CD4-positive, alpha-beta memory T cell (primary cell): ENCODE results near the gene GCC1. TPM values are rescaled to one million over a fixed set of nuclear protein-coding genes. Genes with fewer than 3 reads are reported as not detected.
"Not testable (repeated sequence)": the region's sequence is repeated elsewhere in the genome, so short reads cannot be mapped to it uniquely, and the experiment has no call there.

Experiments used
- CTCF ChIA-PET: fragments of 350-600 bp; sonication (Branson Sonifier 250); formaldehyde crosslinking; loops from one replicate; lab custom pipeline; 2021; ENCODE audit warnings: inconsistent platforms; ENCODE audit not compliant: partially characterized antibody; lab: Charles Lee
- POLR2A ChIA-PET: fragments of 350-600 bp; sonication (Branson Sonifier 250); formaldehyde crosslinking; loops from one replicate; lab custom pipeline; 2021; ENCODE audit not compliant: partially characterized antibody; lab: Charles Lee
- DNase-seq, 5 donors: peaks; one replicate each; pipeline versions ENCODE4 v3.0.0 to v3.0.0-alpha.2; 2020 to 2022; ENCODE audit warnings: mixed read lengths in 1 of 5
- H3K27ac ChIP-seq: one replicate; pipeline ENCODE4 v1.7.0; 2013; ENCODE audit warnings: low read depth, low read length
- H3K27me3 ChIP-seq: 2 replicates; pipeline ENCODE4 v1.7.0; 2013; ENCODE audit warnings: mild to moderate bottlenecking, low read length, moderate library complexity; ENCODE audit not compliant: insufficient read depth
- H3K36me3 ChIP-seq: 2 replicates; pipeline ENCODE4 v1.7.0; 2013; ENCODE audit warnings: mild to moderate bottlenecking, low read length, moderate library complexity; ENCODE audit not compliant: insufficient read depth
- H3K4me1 ChIP-seq: 2 replicates; pipeline ENCODE4 v1.7.0; 2013; ENCODE audit warnings: mild to moderate bottlenecking, low read length, moderate library complexity; ENCODE audit not compliant: insufficient read depth
- H3K4me3 ChIP-seq, 2 donors: one replicate each; pipeline ENCODE4 v1.7.0; 2013; ENCODE audit warnings: low read length in 2 of 2, mild to moderate bottlenecking in 1 of 2
- H3K9me3 ChIP-seq, 2 donors: one replicate each; pipeline ENCODE4 v1.7.0; 2013; ENCODE audit warnings: low read length in 2 of 2, control low read depth in 1 of 2; ENCODE audit not compliant: control insufficient read depth in 1 of 2
- H3K27ac Mint-ChIP-seq, 7 donors: one replicate each; pipeline ENCODE4 v1.8.0; 2020 to 2021; ENCODE audit warnings: mixed read lengths in 7 of 7, mild to moderate bottlenecking in 6 of 7, inconsistent platforms in 3 of 7, moderate library complexity in 3 of 7
- H3K27me3 Mint-ChIP-seq, 2 donors: one replicate each; pipeline ENCODE4 v1.8.0; 2020 to 2021; ENCODE audit warnings: mixed read lengths in 2 of 2
- H3K36me3 Mint-ChIP-seq, 2 donors: one replicate each; pipeline ENCODE4 v1.8.0; 2020 to 2021; ENCODE audit warnings: mixed read lengths in 2 of 2, inconsistent platforms in 1 of 2, mild to moderate bottlenecking in 1 of 2
- H3K4me1 Mint-ChIP-seq, 4 donors: one replicate each; pipeline ENCODE4 v1.8.0; 2020 to 2021; ENCODE audit warnings: mixed read lengths in 4 of 4, mild to moderate bottlenecking in 1 of 4
- H3K4me3 Mint-ChIP-seq, 8 donors: one replicate each; pipeline ENCODE4 v1.8.0; 2020 to 2021; ENCODE audit warnings: mixed read lengths in 8 of 8, mild to moderate bottlenecking in 7 of 8, moderate library complexity in 6 of 8, inconsistent platforms in 3 of 8
- H3K9me3 Mint-ChIP-seq, 8 donors: one replicate each; pipeline ENCODE4 v1.8.0; 2020 to 2021; ENCODE audit warnings: mixed read lengths in 8 of 8, mild to moderate bottlenecking in 5 of 8, inconsistent platforms in 3 of 8, moderate library complexity in 1 of 8
- intact Hi-C: fragments of 100-400 bp; cut with micrococcal nuclease; formaldehyde crosslinking; loops from one replicate; pipeline ENCODE4 v1.15.1; 2023
- polyA plus RNA-seq, 2 donors: library from polyadenylated mRNA; unstranded; fragments of 300-500 nt; fragmentation: Illumina TruSeq; gene quantifications; one replicate each; pipeline ENCODE4 v1.2.3, GENCODE V29; 2021
- total RNA-seq, 2 experiments: library from RNA; stranded (reverse); gene quantifications; one replicate each; pipeline ENCODE4 v1.2.3, GENCODE V29; 2021

The GCC1 gene
- total and polyA plus RNA-seq, 4 experiments from 2014 or later = 7.9 to 30.0 (median 24.9) TPM

- ChIA-PET CTCF (no interaction called here), POLR2A (no interaction called here)
- Histone ChIP-seq H3K36me3 (no peaks in the 10 kb centered on the region), H3K27ac (no peak overlapping the region), H3K9me3 (no peaks in the 10 kb centered on the region), H3K27me3 (no peaks in the 10 kb centered on the region), H3K4me1 (no peaks in the 10 kb centered on the region), H3K4me3 (no peak overlapping the region)
- H3K9me3 Mint-ChIP-seq = peaks cover 0 to 17% (median 11%) of the 10 kb centered on the region in 8 donors
- H3K4me1 Mint-ChIP-seq = peaks cover 0 to 5% (median 1%) of the 10 kb centered on the region in 4 donors
- H3K27ac Mint-ChIP-seq = no peak overlapping the region
- no peak overlapping the region for H3K4me3 Mint-ChIP-seq
- DNase-seq = no peak
- intact Hi-C loops = no loop called here
- H3K36me3 Mint-ChIP-seq = peaks cover 3 to 4% of the 10 kb centered on the region in 2 donors
- H3K27me3 Mint-ChIP-seq = peaks cover 12 to 21% of the 10 kb centered on the region in 2 donors
Observed at GRCh38 chr7:127541548-127541947, 43.8 kb downstream of the GCC1 start.

DNA sequence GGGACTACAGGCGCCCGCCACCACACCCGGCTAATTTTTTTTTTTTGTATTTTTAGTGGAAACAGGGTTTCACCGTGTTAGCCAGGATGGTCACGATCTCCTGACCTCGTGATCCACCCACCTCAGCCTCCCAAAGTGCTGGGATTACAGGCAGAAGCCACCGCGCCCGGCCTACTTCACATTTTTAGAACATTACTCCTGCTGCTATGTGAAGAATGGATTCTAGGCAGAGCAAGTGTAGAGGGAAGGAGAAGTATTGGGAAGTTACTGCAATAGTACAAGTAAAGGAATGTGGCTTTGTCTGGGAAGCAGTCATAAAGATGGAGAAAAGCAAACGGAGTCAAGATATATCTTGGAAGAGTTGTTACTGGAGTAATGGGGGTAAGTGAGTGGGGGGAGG is 44.9 kb downstream of the GCC1 start:
- Mint-ChIP-seq H3K27me3 (peaks cover 21 to 29% of the 10 kb centered on the region in 2 donors), H3K9me3 (peaks cover 0 to 12% (median 7%) of the 10 kb centered on the region in 8 donors)
- CTCF ChIA-PET, H3K27ac ChIP-seq, H3K27ac Mint-ChIP-seq, H3K4me3 Mint-ChIP-seq, H3K36me3 Mint-ChIP-seq, H3K9me3 ChIP-seq, POLR2A ChIA-PET, H3K4me1 Mint-ChIP-seq, DNase-seq, H3K27me3 ChIP-seq, intact Hi-C loops, H3K4me1 ChIP-seq, H3K36me3 ChIP-seq, H3K4me3 ChIP-seq: not testable (repeated sequence)

GRCh38 chr7:127539116-127539515 is 46.3 kb downstream of the GCC1 start:
- peaks cover 30 to 32% of the 10 kb centered on the region in 2 donors for H3K27me3 Mint-ChIP-seq
- Histone ChIP-seq H3K27me3 (no peaks in the 10 kb centered on the region), H3K27ac (no peak overlapping the region), H3K9me3 (no peaks in the 10 kb centered on the region), H3K4me3 (no peak overlapping the region), H3K4me1 (no peaks in the 10 kb centered on the region), H3K36me3 (no peaks in the 10 kb centered on the region)
- peaks cover 0 to 5% (median 1%) of the 10 kb centered on the region in 8 donors for H3K9me3 Mint-ChIP-seq
- no peaks in the 10 kb centered on the region for H3K36me3 Mint-ChIP-seq
- no peak overlapping the region for H3K27ac Mint-ChIP-seq
- DNase-seq = no peak
- H3K4me1 Mint-ChIP-seq = peaks cover 0 to 6% (median 1%) of the 10 kb centered on the region in 4 donors
- ChIA-PET CTCF (no interaction called here), POLR2A (no interaction called here)
- no peak overlapping the region for H3K4me3 Mint-ChIP-seq
- intact Hi-C loops = no loop called here

GRCh38 chr7:127536741-127537140 is 48.7 kb downstream of the GCC1 start:
- H3K4me1 Mint-ChIP-seq = peaks cover 0 to 10% (median 2%) of the 10 kb centered on the region in 4 donors
- POLR2A ChIA-PET = interaction anchor here (0.6 kb wide), 1 partner anchor 61 kb away, joined by 4 read pairs; no protein-coding TSS in a partner anchor
- H3K27ac Mint-ChIP-seq = no peak overlapping the region
- no peaks in the 10 kb centered on the region for H3K9me3 ChIP-seq
- no peak for DNase-seq
- no peaks in the 10 kb centered on the region for H3K27me3 ChIP-seq
- H3K36me3 ChIP-seq = no peaks in the 10 kb centered on the region
- peaks cover 0 to 5% (median 1%) of the 10 kb centered on the region in 8 donors for H3K9me3 Mint-ChIP-seq
- peaks cover 28 to 31% of the 10 kb centered on the region in 2 donors for H3K27me3 Mint-ChIP-seq
- peak overlapping the region in 3 of 8 donors; percentile 36 to 56 (median 39) for H3K4me3 Mint-ChIP-seq
- intact Hi-C loops = no loop called here
- H3K4me1 ChIP-seq = no peaks in the 10 kb centered on the region
- CTCF ChIA-PET = no interaction called here
- no peak overlapping the region for H3K27ac ChIP-seq
- H3K4me3 ChIP-seq = no peak overlapping the region
- H3K36me3 Mint-ChIP-seq = no peaks in the 10 kb centered on the region

GRCh38 chr7:127536394-127536691 is 49.1 kb downstream of the GCC1 start:
- Mint-ChIP-seq H3K9me3 (peaks cover 0 to 5% (median 1%) of the 10 kb centered on the region in 8 donors), H3K27me3 (peaks cover 25 to 30% of the 10 kb centered on the region in 2 donors), H3K27ac (no peak overlapping the region), H3K4me3 (no peak overlapping the region), H3K4me1 (peaks cover 0 to 10% (median 2%) of the 10 kb centered on the region in 4 donors), H3K36me3 (no peaks in the 10 kb centered on the region)
- CTCF ChIA-PET = no interaction called here
- no peak overlapping the region for H3K4me3 ChIP-seq
- no peak for DNase-seq
- POLR2A ChIA-PET = no interaction called here
- no peaks in the 10 kb centered on the region for H3K27me3 ChIP-seq
- H3K9me3 ChIP-seq = no peaks in the 10 kb centered on the region
- intact Hi-C loops = no loop called here
- H3K27ac ChIP-seq = no peak overlapping the region
- H3K36me3 ChIP-seq = no peaks in the 10 kb centered on the region
- no peaks in the 10 kb centered on the region for H3K4me1 ChIP-seq

GRCh38 chr7:127535546-127536393 is 49.6 kb downstream of the GCC1 start:
- Histone ChIP-seq H3K4me1 (no peaks in the 10 kb centered on the region), H3K4me3 (no peak overlapping the region), H3K9me3 (no peaks in the 10 kb centered on the region), H3K36me3 (no peaks in the 10 kb centered on the region), H3K27me3 (no peaks in the 10 kb centered on the region), H3K27ac (no peak overlapping the region)
- intact Hi-C loops = no loop called here
- peaks cover 0 to 10% (median 2%) of the 10 kb centered on the region in 4 donors for H3K4me1 Mint-ChIP-seq
- H3K9me3 Mint-ChIP-seq = peaks cover 0 to 4% (median 1%) of the 10 kb centered on the region in 8 donors
- no peak overlapping the region for H3K4me3 Mint-ChIP-seq
- no peak overlapping the region for H3K27ac Mint-ChIP-seq
- ChIA-PET CTCF (no interaction called here), POLR2A (no interaction called here)
- peaks cover 25 to 30% of the 10 kb centered on the region in 2 donors for H3K27me3 Mint-ChIP-seq
- H3K36me3 Mint-ChIP-seq = no peaks in the 10 kb centered on the region
- no peak for DNase-seq

- POLR2A ChIA-PET = no interaction called here
- Histone ChIP-seq H3K4me3 (no peak overlapping the region), H3K4me1 (no peaks in the 10 kb centered on the region), H3K27ac (no peak overlapping the region), H3K9me3 (no peaks in the 10 kb centered on the region), H3K27me3 (no peaks in the 10 kb centered on the region), H3K36me3 (no peaks in the 10 kb centered on the region)
- no peak overlapping the region for H3K4me3 Mint-ChIP-seq
- intact Hi-C loops = no loop called here
- peaks cover 25 to 31% of the 10 kb centered on the region in 2 donors for H3K27me3 Mint-ChIP-seq
- peaks cover 0 to 10% (median 2%) of the 10 kb centered on the region in 4 donors for H3K4me1 Mint-ChIP-seq
- no peak overlapping the region for H3K27ac Mint-ChIP-seq
- CTCF ChIA-PET = no interaction called here
- no peak for DNase-seq
- H3K36me3 Mint-ChIP-seq = no peaks in the 10 kb centered on the region
- H3K9me3 Mint-ChIP-seq = peaks cover 0 to 6% (median under 1%) of the 10 kb centered on the region in 8 donors
Observed at GRCh38 chr7:127534636-127535035, 50.8 kb downstream of the GCC1 start.
